Measurements from ENCODE around the gene PDE8B. TPM values are rescaled to one million over a fixed set of nuclear protein-coding genes. Genes with fewer than 3 reads are reported as not detected.

The PDE8B gene
- total RNA-seq, 1 donor from 2014 or later = 1.0 TPM

GRCh38 chr5:77333451-77334123 lies 123.1 kb downstream of the PDE8B start:
- ATAC-seq = no peak
- intact Hi-C loops (cut with DNase I) = no loop called here

GRCh38 chr5:77337246-77337645 lies 126.8 kb downstream of the PDE8B start:
- ATAC-seq = no peak
- intact Hi-C loops (cut with DNase I) = no loop called here

More at GRCh38 chr5:77333451-77334123, 123.1 kb downstream of the PDE8B start:
- DNase-seq (ENCODE audit: missing footprints) = no peak

DNA sequence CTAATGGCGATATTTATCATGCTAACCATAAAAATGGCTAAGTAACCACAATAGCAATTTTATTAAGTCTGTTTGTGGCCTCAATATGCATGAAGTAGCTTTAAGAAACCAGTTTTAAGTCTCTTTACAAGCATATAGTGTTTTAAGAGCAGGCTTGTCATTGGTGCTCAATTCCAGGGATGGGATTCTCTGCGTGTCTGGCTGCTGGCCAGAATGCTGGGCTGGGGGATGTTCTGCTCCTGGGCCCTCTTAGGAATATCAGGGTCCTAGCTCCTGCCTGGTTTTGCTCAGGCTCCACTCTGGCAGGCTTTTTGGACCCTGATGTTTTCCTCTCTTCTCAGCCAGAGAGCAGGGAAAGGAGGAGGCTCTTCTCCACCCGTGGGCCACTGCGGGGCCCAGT lies 127.2 kb downstream of the PDE8B start:
- no peak for ATAC-seq
- intact Hi-C loops (cut with DNase I) = no loop called here
- DNase-seq (ENCODE audit: missing footprints) = no peak

More at GRCh38 chr5:77337246-77337645, 126.8 kb downstream of the PDE8B start:
- no peak for DNase-seq (ENCODE audit: missing footprints)

DNA sequence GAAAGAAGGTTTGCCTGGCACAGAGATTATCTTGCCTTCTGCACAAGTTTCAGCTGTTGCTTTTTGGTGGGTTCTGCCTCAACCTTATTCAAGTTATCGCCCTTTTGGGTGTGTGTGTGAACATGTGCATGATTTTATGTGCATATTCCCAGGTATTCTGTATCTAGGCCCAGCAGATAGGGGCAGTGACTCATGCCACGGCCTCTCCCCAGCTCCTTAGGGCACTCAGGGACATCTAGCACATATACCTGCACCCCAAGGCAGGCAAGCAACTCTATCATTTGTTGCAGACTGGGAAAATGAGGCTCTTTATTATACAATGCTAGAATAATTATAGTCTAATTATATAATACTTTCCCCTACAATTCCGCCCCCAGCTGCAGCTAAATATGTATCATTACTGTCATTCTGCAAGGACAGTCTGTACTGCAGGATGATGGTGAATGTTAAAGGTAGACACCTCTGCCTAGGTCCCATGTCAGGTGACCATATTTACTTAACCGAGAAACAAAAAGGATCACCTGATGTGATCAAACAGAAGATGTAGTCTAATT lies 128.9 kb downstream of the PDE8B start:
- ATAC-seq = no peak
- intact Hi-C loops (cut with DNase I) = no loop called here
- no peak for DNase-seq (ENCODE audit: missing footprints)

GRCh38 chr5:77343165-77343564 lies 132.7 kb downstream of the PDE8B start:
- no peak for DNase-seq (ENCODE audit: missing footprints)
- intact Hi-C loops (cut with DNase I) = no loop called here
- ATAC-seq = no peak

GRCh38 chr5:77347435-77348098 lies 137.1 kb downstream of the PDE8B start:
- intact Hi-C loops (cut with DNase I) = no loop called here
- no peak for DNase-seq (ENCODE audit: missing footprints)
- ATAC-seq = no peak

DNA sequence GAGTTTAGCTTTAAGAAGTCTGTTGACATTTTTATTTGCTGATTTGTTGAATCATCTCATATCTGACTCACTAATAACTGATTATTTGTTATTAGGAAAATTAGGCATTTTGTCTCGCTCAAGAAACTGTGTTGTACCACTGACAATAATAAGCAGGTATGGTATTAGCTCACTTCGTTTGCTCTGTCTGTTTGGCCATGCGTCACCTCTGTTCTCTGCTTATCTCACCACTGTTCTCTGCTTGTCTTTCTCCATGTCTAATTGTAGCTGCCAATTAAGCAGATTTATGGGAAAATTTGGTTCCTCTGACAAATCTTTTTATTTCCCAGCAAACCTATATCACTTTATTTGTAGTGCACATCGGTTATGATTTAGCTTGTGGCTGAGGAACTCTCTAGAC lies 142.8 kb downstream of the PDE8B start:
- intact Hi-C loops (cut with DNase I) = no loop called here
- DNase-seq (ENCODE audit: missing footprints) = no peak
- ATAC-seq = no peak

DNA sequence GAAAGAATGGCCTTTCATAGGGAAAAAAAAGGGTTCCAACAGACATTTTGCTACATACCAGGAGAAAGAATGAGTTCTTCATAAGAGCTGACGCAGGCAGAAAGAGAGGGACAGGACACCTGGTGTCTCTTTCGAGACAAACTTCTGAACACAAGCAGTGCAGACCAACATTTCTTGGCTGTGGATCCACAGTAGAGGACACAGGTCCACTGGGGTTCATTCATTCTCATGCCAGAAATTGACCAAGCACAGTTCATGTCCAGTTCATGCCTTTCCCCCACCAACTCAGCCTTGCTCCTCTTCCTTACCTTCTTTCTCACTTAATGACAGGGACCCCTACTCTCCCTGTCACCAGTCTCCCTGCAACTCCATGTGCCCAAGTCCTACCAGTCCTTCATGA lies 144.0 kb downstream of the PDE8B start:
- intact Hi-C loops (cut with DNase I) = no loop called here
- no peak for ATAC-seq
- no peak for DNase-seq (ENCODE audit: missing footprints)

DNA sequence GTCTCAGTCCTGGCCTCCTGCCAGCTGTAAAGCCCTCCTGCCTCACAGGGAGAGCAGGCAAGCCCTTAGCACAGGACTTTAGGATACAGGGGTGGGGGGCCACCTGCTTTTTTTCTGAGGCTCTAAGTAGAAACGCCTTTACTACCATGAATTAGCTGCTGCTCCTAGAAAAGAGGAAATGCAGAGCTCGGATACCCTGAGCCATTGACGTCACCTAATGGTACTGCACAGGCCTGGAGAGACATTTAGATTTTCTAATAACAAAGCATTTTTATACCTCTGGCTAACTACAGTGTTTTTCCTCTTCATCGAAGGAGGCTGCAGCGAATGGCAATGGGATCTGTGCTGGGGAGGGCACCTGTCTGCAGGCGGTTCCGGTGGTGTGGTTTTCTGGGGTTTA lies 144.6 kb downstream of the PDE8B start:
- ATAC-seq (no peak), DNase-seq (ENCODE audit: missing footprints) (no peak)
- intact Hi-C loops (cut with DNase I) = no loop called here

DNA sequence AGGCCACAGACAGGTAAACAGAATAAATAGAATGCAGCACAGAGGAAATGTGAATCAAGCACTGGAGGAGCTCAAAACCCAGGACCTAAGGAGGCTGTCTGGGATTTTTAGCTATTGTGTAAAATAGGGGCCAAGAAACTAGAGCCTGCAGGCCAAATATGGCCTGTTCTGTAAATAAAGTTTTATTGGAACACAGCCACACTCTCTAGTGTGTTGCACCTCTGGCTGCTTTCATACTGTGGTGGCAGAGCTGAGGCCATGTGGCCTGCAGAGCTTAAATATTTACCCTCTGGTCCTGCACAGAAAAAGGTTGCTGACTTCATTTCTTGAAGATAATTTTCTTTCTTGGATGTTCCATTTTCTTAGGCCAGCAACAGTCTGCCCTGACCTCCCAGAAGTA lies 145.3 kb downstream of the PDE8B start:
- no peak for ATAC-seq
- DNase-seq (ENCODE audit: missing footprints) = no peak
- intact Hi-C loops (cut with DNase I) = no loop called here

GRCh38 chr5:77356740-77357139 lies 146.3 kb downstream of the PDE8B start:
- intact Hi-C loops (cut with DNase I) = no loop called here
- DNase-seq (ENCODE audit: missing footprints) (no peak), ATAC-seq (no peak)

DNA sequence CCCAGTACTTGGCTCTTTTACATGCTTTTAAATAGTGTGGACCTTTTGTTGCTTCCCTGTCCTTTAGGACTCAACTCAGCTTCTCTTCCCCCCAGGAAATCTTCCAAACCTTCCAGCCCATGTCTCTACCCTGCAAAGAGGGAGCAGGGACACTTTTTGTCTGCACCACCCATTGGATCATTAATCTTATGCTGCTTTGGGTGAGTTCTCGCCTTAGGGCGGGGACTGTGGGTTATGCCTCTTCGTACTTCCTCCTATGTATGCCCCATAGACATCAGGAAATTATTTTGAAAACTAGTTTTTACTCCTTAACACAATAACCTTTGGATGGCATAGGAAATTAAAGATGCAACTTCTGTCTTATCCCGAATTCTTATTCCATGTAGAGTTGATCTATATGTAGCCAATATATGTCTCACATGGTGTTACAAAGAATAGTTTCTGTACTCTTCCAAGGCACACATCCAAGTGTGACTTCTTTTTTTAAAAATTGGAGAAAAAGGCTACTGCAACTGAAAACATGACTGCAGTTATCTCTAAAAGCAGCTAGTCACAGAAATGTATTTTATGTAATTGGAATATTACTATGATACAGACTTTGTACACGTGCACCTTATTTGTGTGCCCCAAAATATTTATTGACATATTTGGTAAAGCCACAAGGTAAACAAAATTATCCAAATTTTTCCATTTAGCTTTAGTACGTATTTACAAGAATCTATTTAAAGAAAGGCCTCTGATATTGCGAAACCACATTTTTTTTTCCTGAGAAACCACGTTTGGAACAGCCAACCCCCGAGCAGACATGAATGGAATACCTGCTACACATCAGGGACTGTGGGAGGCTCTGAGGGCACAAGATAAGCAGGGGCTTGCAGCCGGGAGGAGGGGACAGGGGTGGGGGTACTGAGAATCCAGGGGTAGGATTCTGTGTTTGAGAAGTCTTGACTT lies 148.1 kb downstream of the PDE8B start:
- DNase-seq (ENCODE audit: missing footprints) (no peak), ATAC-seq (no peak)
- intact Hi-C loops (cut with DNase I) = no loop called here

DNA sequence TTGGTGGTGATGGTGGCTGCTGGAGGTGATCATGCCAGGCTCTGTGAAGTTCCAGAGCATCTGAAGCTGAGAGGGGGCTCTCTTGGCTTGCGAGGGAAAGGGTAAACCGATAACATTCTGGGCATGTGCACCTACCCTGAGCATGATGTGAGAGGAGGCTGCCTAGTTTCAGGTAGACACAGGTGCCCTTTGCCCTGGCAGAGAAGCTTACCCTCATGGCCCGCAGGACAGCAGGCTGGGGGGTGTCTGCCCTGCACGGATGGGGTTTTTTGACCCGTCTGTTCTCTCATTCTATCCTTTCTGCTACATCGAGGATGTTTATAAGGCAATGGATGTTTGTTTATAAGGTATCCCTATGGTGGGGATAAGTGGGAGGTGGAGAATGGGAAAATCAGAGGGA lies 148.8 kb downstream of the PDE8B start:
- intact Hi-C loops (cut with DNase I) = no loop called here
- ATAC-seq = no peak
- no peak for DNase-seq (ENCODE audit: missing footprints)

GRCh38 chr5:77360381-77360780 lies 149.9 kb downstream of the PDE8B start:
- intact Hi-C loops (cut with DNase I) = no loop called here
- no peak for DNase-seq (ENCODE audit: missing footprints)
- ATAC-seq = no peak

GRCh38 chr5:77360973-77361372 lies 150.5 kb downstream of the PDE8B start:
- DNase-seq (ENCODE audit: missing footprints) = no peak
- intact Hi-C loops (cut with DNase I) = no loop called here
- ATAC-seq = no peak

DNA sequence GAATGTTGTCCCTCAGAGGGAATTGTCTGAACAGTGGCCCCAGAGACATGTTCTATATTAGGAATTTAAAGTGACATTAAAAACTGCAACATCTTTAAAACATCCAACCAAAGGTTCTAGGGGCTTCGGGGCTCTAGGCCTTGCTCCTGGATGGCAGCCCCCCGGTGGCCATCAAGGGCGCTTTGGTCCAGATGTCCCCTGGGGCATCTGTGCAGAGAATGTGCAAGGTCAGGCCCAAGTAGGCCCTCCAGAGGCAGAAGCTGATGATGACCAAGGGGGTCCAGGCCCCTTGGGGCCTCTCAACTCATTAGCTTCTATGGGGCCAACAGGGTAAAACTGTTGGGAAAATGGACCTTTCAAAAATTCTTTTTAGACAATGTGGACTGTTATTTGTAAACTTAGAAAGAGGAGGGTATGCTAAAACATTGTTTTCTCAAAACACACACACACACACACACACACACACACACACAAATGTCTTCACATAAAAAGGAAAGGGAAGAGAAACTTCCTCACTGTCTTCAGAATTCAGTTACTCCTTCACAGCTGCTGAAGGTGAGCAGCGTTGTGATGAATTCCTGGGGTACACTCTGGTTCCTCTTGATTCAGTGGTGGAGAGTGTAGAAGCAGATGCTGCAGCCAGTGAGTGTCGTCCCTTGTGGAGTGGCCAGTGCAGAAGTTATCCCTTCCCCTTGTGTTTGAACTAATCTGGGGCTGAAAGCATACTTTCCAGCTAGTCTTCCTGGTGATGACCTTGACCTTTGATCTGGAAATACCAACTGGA lies 156.4 kb downstream of the PDE8B start:
- no peak for ATAC-seq
- DNase-seq (ENCODE audit: missing footprints) = no peak
- intact Hi-C loops (cut with DNase I) = no loop called here

DNA sequence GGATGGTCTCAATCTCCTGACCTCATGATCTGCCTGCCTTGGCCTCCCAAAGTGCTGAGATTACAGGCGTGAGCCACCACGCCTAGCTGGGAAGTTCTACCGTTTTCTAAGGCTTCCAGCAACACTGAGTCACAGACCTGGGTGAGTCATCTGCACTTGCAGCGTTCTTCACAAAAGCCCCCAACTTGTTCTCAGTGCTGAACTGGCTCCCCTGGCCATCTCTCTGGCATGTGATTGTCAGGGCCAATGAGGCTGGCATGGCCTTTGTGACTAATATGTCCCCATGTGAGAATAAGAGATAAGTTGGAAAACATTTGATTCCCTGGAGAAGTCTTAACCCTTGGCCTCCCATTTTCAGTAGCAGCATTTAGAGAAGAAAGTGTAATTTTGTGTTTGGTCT lies 157.3 kb downstream of the PDE8B start:
- DNase-seq (ENCODE audit: missing footprints) = no peak
- intact Hi-C loops (cut with DNase I) = no loop called here
- ATAC-seq = no peak

DNA sequence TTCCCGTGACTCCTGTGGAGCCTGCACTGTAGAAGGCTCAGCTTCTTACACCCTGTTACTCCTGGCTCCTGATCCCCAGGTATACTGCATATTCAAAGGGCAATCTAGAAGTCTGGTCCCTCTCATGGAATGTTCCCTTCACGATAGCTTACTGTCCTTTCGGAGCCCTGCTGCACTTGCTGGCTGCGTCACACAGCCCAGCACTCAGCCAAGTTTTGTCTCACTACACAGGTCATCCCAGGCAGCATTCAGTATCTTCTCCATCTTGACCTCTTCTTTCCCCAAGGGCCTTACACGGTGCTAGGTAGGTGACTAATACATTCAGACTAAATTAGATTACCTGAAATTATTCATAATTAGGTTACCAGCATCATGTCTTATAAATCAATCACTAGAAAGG lies 157.9 kb downstream of the PDE8B start:
- DNase-seq (ENCODE audit: missing footprints) (no peak), ATAC-seq (peak; percentile 44)
- intact Hi-C loops (cut with DNase I) = no loop called here

- ATAC-seq (no peak), DNase-seq (ENCODE audit: missing footprints) (no peak)
- intact Hi-C loops (cut with DNase I) = no loop called here
Measured at GRCh38 chr5:77369566-77369965, 159.1 kb downstream of the PDE8B start.
